ENCODE results near the gene GDPD1. TPM values are rescaled to one million over a fixed set of nuclear protein-coding genes. Genes with fewer than 3 reads are reported as not detected.
"Not testable (repeated sequence)": the region's sequence is repeated elsewhere in the genome, so short reads cannot be mapped to it uniquely, and the experiment has no call there.

The GDPD1 gene
- polyA plus RNA-seq, 3 donors: 0.46 to 1.0 TPM; not detected in 1

GRCh38 chr17:59228588-59228987, 8.3 kb downstream of the GDPD1 start:
- H3K27ac ChIP-seq (ENCODE audit: low read depth, low read length): not testable (repeated sequence)
- WGBS, 3 donors: 89 to 94% (median 89%) methylated on average over 1 of the region's 1 CpG

GRCh38 chr17:59230764-59231163, 10.5 kb downstream of the GDPD1 start:
- WGBS, 3 donors: 83 to 85% (median 84%) methylated on average over 3 of the region's 3 CpGs

GRCh38 chr17:59234631-59235030, 14.3 kb downstream of the GDPD1 start:
- H3K27ac ChIP-seq (ENCODE audit: low read depth, low read length): no peak overlapping the region

More at GRCh38 chr17:59230764-59231163, 10.5 kb downstream of the GDPD1 start:
- no peak overlapping the region for H3K27ac ChIP-seq (ENCODE audit: low read depth, low read length)

DNA sequence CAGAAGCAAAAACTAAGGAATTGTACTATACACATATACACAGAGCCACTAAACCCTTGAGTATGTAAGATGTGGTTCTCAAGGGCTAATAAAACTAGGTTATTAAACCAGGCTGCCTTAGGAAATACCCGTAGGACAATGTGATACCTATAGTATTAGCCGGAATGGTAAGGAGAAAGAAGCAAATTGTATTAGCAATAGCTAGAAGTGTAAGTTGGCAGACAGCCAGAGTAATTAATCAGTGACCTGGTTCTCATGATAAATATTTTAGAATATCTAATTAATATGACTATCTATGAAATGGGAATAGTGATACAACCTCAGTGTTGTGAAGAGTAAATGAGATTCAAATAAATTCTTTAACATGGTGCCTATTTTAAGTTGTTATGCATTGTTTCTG, 18.6 kb downstream of the GDPD1 start:
- WGBS, 3 donors: 81 to 89% (median 82%) methylated on average over 2 of the region's 2 CpGs
- H3K27ac ChIP-seq (ENCODE audit: low read depth, low read length): no peak overlapping the region

- no peak overlapping the region for H3K27ac ChIP-seq (ENCODE audit: low read depth, low read length)
- WGBS, 3 donors: 88 to 90% (median 90%) methylated on average over 6 of the region's 6 CpGs
Observed at GRCh38 chr17:59244081-59244480, 23.8 kb downstream of the GDPD1 start.

DNA sequence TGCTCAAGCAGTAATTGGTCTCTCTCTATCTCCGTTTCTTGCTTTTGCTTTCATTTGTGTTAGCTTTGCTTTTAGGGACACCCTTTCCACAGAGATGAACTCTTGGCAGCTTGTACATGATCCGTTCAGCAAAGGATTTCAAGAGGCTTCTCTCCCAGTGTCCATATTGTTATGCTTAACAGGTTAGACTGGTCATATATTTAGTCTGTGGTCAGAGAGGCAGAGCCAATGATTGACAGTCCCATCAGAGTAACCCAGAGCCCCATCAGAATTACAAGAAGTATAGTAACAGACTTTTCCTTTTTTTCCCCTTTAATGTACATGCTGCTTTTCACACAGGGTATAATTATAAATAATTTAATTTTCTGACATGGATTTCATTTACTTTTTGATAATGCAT, 34.4 kb downstream of the GDPD1 start:
- WGBS, 3 donors: 76 to 97% (median 79%) methylated on average over 2 of the region's 2 CpGs
- no peak overlapping the region for H3K27ac ChIP-seq (ENCODE audit: low read depth, low read length)

DNA sequence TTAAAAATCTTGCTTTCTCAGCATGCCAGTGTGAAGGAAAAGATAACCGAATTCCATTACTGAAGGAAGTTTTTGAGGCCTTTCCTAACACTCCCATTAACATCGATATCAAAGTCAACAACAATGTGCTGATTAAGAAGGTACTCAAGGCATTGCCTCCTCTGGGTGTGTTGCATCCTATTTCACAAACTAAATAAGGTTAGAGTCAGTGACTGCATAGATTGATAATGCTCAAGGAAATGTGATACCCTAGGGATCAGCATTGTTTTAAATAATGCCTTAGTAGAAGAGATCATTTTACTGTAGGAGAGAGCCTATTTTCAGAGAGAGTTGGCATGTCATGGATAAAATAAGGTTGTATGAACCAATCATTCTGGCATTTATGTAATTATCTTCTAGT, 36.8 kb downstream of the GDPD1 start:
- 56 to 79% (median 65%) methylated on average over 2 of the region's 2 CpGs for WGBS, 3 donors
- no peak overlapping the region for H3K27ac ChIP-seq (ENCODE audit: low read depth, low read length)

DNA sequence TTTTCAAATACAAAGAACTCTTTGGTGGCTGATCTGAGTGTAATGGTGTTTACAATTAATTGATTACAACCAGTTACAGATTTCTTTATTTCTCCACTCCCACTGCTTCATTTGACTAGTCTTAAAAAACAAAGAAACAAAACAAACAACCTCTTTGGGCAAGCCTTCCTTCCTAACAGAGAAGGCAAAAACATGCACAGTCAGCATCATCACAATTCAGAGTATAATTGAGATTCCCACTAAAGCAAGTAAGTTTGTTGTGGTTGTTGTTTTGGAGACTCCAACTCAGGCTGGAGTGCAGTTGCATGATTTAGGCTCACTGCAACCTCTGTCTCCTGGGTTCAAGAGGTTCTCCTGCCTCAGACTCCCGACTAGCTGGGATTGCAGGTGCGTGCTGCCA, 40.4 kb downstream of the GDPD1 start:
- 90 to 96% (median 93%) methylated on average over 2 of the region's 2 CpGs for WGBS, 3 donors
- H3K27ac ChIP-seq (ENCODE audit: low read depth, low read length): no peak overlapping the region

- H3K27ac ChIP-seq (ENCODE audit: low read depth, low read length): no peak overlapping the region
- WGBS, 3 donors: 65 to 87% (median 76%) methylated on average over 4 of the region's 4 CpGs
Observed at GRCh38 chr17:59266745-59267144, 46.4 kb downstream of the GDPD1 start.

DNA sequence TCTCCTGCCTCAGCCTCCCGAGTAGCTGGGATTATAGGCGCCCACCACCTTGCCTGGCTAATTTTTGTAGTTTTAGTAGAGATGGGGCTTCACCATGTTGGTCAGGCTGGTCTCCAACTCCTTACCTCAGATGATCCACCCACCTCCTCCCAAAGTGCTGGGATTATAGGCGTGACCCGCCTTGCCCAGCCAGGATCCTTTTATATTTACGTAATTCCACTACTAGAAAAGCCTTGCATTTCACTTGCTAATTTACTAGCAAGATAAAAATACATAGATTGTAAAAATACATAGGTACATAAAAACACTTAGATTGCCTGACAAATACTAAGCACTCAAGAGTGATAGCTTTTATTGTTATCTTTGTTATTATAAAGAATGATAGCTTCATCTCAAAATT, 47.5 kb downstream of the GDPD1 start:
- 90 to 95% (median 90%) methylated on average over 5 of the region's 5 CpGs for WGBS, 3 donors
- H3K27ac ChIP-seq (ENCODE audit: low read depth, low read length): no peak overlapping the region

- WGBS, 3 donors: 70 to 78% (median 73%) methylated on average over 1 of the region's 1 CpG
- no peak overlapping the region for H3K27ac ChIP-seq (ENCODE audit: low read depth, low read length)
Observed at GRCh38 chr17:59275618-59276017, 55.3 kb downstream of the GDPD1 start.

DNA sequence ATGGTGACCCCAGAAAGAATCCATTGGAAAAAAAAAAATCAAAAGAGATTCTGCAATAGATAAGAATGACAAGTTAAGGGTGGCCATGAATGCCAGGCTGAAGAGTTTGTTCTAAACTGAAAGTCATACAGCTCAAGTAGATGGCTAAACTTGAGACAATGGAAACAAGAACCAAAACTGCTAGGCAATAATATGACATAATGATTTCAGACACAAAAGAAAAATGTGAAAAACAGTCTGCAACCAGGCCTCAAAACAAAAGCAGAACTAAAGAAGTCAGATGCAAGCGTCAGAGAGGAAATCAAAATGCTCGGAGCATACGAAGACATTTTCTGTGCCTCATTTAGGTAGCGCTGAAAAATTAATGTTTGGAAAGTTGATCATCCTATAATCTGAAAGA, 56.7 kb downstream of the GDPD1 start:
- WGBS, 3 donors: 56 to 95% (median 78%) methylated on average over 4 of the region's 4 CpGs
- H3K27ac ChIP-seq (ENCODE audit: low read depth, low read length): no peak overlapping the region

- WGBS, 3 donors: 71 to 90% (median 77%) methylated on average over 4 of the region's 4 CpGs
- H3K27ac ChIP-seq (ENCODE audit: low read depth, low read length): no peak overlapping the region
Observed at GRCh38 chr17:59278406-59278805, 58.1 kb downstream of the GDPD1 start.

DNA sequence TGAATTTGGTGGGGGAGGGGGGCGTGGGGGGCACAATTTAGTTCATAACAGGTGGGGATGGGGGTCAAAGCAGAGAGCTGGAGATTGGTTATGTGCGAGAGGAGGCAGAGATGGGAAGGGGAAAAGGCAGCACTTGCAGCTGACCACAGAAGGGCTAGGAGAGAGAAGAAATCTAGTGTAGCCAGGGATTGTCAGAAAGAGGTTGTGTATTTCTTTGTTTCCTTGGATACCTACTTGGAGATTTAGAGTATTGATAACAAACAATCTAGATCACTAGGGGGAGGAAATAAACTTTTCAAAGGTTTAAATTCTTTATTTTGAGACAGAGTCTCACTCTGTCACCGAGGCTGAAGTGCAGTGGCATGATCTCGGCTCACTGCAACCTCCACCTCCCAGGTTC, 64.0 kb downstream of the GDPD1 start:
- H3K27ac ChIP-seq (ENCODE audit: low read depth, low read length): no peak overlapping the region
- WGBS, 3 donors: 60 to 74% (median 67%) methylated on average over 4 of the region's 4 CpGs

DNA sequence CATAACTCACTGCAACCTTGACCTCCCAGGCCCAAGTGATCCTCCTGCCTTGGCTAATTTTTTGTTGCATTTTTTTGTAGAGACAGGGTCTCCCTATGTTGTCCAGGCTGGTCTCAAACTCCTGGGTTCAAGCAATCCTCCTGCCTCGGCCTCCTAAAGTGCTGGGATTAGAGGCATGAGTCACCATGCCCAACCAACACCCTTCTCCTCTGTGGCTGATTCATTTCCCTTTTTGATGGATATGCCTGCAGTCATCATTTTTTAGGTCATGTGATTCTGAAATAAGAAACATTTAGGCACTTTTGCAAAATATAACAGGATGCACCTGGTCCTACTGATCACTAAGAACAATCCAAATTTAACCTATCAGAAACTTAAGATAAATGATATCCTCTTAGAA, 67.1 kb downstream of the GDPD1 start:
- H3K27ac ChIP-seq (ENCODE audit: low read depth, low read length): no peak overlapping the region
- WGBS, 3 donors: 24 to 77% (median 30%) methylated on average over 1 of the region's 1 CpG

GRCh38 chr17:59287891-59288290, 67.6 kb downstream of the GDPD1 start:
- no peak overlapping the region for H3K27ac ChIP-seq (ENCODE audit: low read depth, low read length)
- WGBS, 3 donors: 60 to 88% (median 65%) methylated on average over 3 of the region's 3 CpGs

- WGBS, 3 donors: 64 to 66% (median 66%) methylated on average over 3 of the region's 3 CpGs
- no peak overlapping the region for H3K27ac ChIP-seq (ENCODE audit: low read depth, low read length)
Observed at GRCh38 chr17:59289981-59290301, 69.6 kb downstream of the GDPD1 start.

- WGBS, 3 donors: 23 to 31% (median 25%) methylated on average over 12 of the region's 12 CpGs
- not testable (repeated sequence) for H3K27ac ChIP-seq (ENCODE audit: low read depth, low read length)
Observed at GRCh38 chr17:59290302-59290998, 70.1 kb downstream of the GDPD1 start.

- 14 to 32% (median 22%) methylated on average over 1 of the region's 1 CpG for WGBS, 3 donors
- no peak overlapping the region for H3K27ac ChIP-seq (ENCODE audit: low read depth, low read length)
Observed at GRCh38 chr17:59292174-59292523, 71.8 kb downstream of the GDPD1 start.

DNA sequence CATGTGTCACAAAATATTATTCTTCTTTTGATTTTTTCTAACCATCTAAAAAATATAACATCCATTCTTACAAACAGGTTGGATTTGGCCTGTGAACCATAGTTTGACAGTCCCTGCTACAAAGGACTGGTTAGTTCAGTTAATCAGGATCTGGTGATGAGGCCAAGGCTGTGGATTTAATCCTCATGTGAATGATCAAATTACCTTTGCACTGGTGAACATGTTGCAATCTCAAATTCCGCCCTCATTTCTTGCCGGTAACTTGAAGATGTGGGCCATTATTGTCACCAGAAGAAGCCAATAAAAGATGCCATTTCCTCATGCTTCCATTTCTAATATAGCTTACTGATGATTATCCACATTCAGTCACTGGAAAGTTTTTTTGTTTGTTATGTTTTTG, 75.9 kb downstream of the GDPD1 start:
- H3K27ac ChIP-seq (ENCODE audit: low read depth, low read length): no peak overlapping the region

GRCh38 chr17:59298521-59298920, 78.2 kb downstream of the GDPD1 start:
- 65 to 76% (median 71%) methylated on average over 2 of the region's 2 CpGs for WGBS, 3 donors
- H3K27ac ChIP-seq (ENCODE audit: low read depth, low read length): no peak overlapping the region

More for the DNA sequence above, 75.9 kb downstream of the GDPD1 start:
- WGBS, 3 donors: 77 to 92% (median 86%) methylated on average over 2 of the region's 2 CpGs
